Central memory CD8-positive, alpha-beta T cell (primary cell): ENCODE measurements around the gene TMEM221.
A peak's percentile ranks its signal among the peaks of the same experiment; 100 is the strongest.
"Not testable (repeated sequence)": the region's sequence is repeated elsewhere in the genome, so short reads cannot be mapped to it uniquely, and the experiment has no call there.

ENCODE experiments used
- ATAC-seq: fragments of 150-1000 bp; cut with Tn5 transposase; replicated peaks from 2 replicates; pipeline ENCODE4 v1.10.0; 2022; ENCODE audit warnings: mild to moderate bottlenecking, moderate FRiP score, moderate number of reproducible peaks; ENCODE audit not compliant: poor library complexity, severe bottlenecking; ENCODE audit errors: extremely low read depth
- DNase-seq, 2 donors: peaks; one replicate each; pipeline ENCODE4 v3.0.0; 2021; ENCODE audit warnings: low spot score in 2 of 2
- H3K27ac Mint-ChIP-seq: one replicate; pipeline ENCODE4 v1.8.0; 2022; ENCODE audit warnings: low read depth, mild to moderate bottlenecking, moderate library complexity, mixed read lengths
- H3K27me3 Mint-ChIP-seq: one replicate; pipeline ENCODE4 v1.8.0; 2022; ENCODE audit warnings: mixed read lengths
- H3K36me3 Mint-ChIP-seq: one replicate; pipeline ENCODE4 v1.8.0; 2022; ENCODE audit warnings: mild to moderate bottlenecking, moderate library complexity, mixed read lengths; ENCODE audit not compliant: insufficient read depth
- H3K4me1 Mint-ChIP-seq: one replicate; pipeline ENCODE4 v1.8.0; 2022; ENCODE audit warnings: mixed read lengths
- H3K4me3 Mint-ChIP-seq: one replicate; pipeline ENCODE4 v1.8.0; 2022; ENCODE audit warnings: mild to moderate bottlenecking, moderate library complexity, mixed read lengths
- H3K9me3 Mint-ChIP-seq: one replicate; pipeline ENCODE4 v1.8.0; 2022; ENCODE audit warnings: mixed read lengths

TMEM221 gene

GRCh38 chr19:17484520-17485185, 36.2 kb upstream of the TMEM221 start:
- DNase-seq = no peak

DNA sequence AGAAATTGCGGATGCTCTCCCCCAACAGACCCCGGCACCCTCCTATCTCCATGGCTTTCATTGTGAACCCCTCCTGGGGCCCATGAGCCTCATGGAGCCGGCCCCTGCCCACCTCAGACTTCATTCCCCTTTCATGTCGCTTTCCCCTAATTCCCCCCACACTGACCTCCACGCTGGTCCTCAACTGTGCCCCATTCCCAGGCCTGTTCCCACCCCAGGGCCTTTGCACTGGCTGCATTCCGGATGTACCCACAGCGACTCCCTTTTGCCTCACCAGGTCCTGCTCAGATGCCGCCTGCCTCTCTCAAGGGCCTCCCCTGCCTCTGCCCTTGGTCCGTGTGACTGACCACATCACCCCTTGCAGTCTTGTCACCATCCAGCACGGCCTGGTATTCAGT, 35.1 kb upstream of the TMEM221 start:
- ATAC-seq (no peak), DNase-seq (no peak)
- Mint-ChIP-seq H3K27me3 (no peaks in the 10 kb centered on the region), H3K27ac (no peak overlapping the region), H3K4me3 (no peak overlapping the region), H3K4me1 (peaks cover 9% of the 10 kb centered on the region), H3K36me3 (peaks cover 3% of the 10 kb centered on the region), H3K9me3 (no peaks in the 10 kb centered on the region)

More at GRCh38 chr19:17484520-17485185, 36.2 kb upstream of the TMEM221 start:
- no peak overlapping the region for H3K4me3 Mint-ChIP-seq
- H3K27ac Mint-ChIP-seq = peak overlapping the region; percentile 23
- peaks cover 3% of the 10 kb centered on the region for H3K36me3 Mint-ChIP-seq
- ATAC-seq = no peak
- no peaks in the 10 kb centered on the region for H3K27me3 Mint-ChIP-seq
- no peaks in the 10 kb centered on the region for H3K9me3 Mint-ChIP-seq
- peaks cover 16% of the 10 kb centered on the region for H3K4me1 Mint-ChIP-seq

- Mint-ChIP-seq H3K27ac (no peak overlapping the region), H3K9me3 (no peaks in the 10 kb centered on the region), H3K36me3 (peaks cover 3% of the 10 kb centered on the region), H3K4me1 (peaks cover 3% of the 10 kb centered on the region), H3K4me3 (no peak overlapping the region), H3K27me3 (no peaks in the 10 kb centered on the region)
- no peak for DNase-seq
- ATAC-seq = no peak
Observed at GRCh38 chr19:17482877-17483604, 34.6 kb upstream of the TMEM221 start.

- ATAC-seq = no peak
Observed at GRCh38 chr19:17481986-17482385, 33.5 kb upstream of the TMEM221 start.

DNA sequence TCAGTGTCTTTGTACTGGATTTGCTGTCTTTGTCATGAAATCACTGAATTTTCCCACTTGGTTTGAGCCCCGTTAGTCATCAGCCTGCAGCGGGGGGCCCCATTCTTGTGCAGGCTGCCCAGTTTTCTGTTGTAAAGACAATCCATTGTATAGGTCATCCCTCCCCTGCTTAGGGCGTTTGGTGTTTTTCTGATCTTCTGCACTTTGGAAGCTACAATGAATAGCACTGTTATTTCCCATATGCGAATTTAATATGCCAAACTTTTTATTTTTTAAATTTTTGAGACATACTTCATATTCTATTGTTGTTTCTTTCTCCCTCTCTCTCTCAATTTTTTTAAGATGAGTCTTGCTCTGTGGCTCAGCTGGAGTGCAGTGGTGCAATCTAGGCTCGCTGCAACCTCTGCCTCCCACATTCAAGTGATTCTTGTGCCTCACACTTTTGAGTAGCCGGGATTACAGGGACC, 30.9 kb upstream of the TMEM221 start:
- DNase-seq (no peak), ATAC-seq (no peak)
- Mint-ChIP-seq H3K27me3 (no peaks in the 10 kb centered on the region), H3K4me1 (no peaks in the 10 kb centered on the region), H3K9me3 (no peaks in the 10 kb centered on the region), H3K27ac (no peak overlapping the region), H3K4me3 (no peak overlapping the region), H3K36me3 (peaks cover 2% of the 10 kb centered on the region)

More at GRCh38 chr19:17481986-17482385, 33.5 kb upstream of the TMEM221 start:
- no peak overlapping the region for H3K27ac Mint-ChIP-seq
- H3K36me3 Mint-ChIP-seq = peaks cover 3% of the 10 kb centered on the region
- no peak for DNase-seq
- H3K4me1 Mint-ChIP-seq = no peaks in the 10 kb centered on the region
- no peak overlapping the region for H3K4me3 Mint-ChIP-seq
- H3K27me3 Mint-ChIP-seq = no peaks in the 10 kb centered on the region
- H3K9me3 Mint-ChIP-seq = no peaks in the 10 kb centered on the region

DNA sequence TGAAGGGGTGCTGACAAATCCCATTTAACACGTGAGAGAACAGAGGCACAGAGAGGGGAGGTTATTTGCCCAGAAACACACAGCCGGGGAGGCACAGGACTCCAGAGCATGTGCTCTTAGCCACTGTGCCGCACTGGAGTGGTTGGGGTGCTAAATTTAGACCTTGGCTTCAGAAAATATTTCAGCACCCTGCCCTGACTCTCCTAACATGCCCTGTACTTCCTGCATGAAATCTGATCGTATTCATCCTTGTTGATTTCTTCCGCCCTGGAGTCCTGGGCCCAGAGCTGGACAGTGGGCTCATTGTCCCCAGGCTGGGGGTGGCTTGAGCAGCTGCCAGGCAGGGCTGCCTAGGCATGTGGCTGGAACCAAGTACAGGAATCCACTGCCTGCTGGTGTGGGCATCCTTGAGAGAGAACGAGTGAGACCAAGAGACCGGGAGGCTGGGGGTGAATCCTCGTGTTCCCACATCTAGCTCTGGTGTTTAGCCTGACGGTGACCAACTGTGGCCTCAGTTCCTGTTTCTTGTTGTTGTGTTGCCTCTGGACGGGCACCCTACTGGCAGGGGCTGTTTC, 27.2 kb upstream of the TMEM221 start:
- H3K9me3 Mint-ChIP-seq = no peaks in the 10 kb centered on the region
- DNase-seq (no peak), ATAC-seq (no peak)
- peaks cover 14% of the 10 kb centered on the region for H3K4me1 Mint-ChIP-seq
- H3K27me3 Mint-ChIP-seq = no peaks in the 10 kb centered on the region
- H3K36me3 Mint-ChIP-seq = peaks cover 4% of the 10 kb centered on the region
- H3K27ac Mint-ChIP-seq = no peak overlapping the region
- H3K4me3 Mint-ChIP-seq = no peak overlapping the region

- ATAC-seq = not testable (repeated sequence)
Observed at GRCh38 chr19:17475011-17475540, 26.6 kb upstream of the TMEM221 start.

DNA sequence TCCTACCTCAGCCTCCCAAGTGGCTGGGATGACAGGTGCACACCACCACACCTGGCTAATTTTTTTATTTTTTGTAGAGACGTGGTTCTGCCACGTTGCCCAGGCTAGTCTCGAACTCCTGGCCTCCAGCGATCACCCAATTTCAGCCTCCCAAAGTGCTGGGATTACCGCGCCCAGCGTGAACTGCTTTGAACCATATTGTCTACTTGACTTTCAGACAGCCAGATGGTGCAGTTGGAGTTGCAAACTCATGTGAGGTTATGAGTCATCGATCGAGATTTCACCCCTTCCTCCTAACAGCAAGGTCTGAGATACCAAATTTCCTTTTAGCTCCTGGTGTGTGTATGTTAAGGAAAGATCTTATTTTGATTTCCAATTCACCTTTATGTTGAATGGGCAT, 24.6 kb upstream of the TMEM221 start:
- H3K27ac Mint-ChIP-seq = no peak overlapping the region

More at GRCh38 chr19:17475011-17475540, 26.6 kb upstream of the TMEM221 start:
- DNase-seq, H3K36me3 Mint-ChIP-seq, H3K4me3 Mint-ChIP-seq, H3K27me3 Mint-ChIP-seq, H3K27ac Mint-ChIP-seq, H3K9me3 Mint-ChIP-seq: not testable (repeated sequence)
- H3K4me1 Mint-ChIP-seq = peaks cover 15% of the 10 kb centered on the region

DNA sequence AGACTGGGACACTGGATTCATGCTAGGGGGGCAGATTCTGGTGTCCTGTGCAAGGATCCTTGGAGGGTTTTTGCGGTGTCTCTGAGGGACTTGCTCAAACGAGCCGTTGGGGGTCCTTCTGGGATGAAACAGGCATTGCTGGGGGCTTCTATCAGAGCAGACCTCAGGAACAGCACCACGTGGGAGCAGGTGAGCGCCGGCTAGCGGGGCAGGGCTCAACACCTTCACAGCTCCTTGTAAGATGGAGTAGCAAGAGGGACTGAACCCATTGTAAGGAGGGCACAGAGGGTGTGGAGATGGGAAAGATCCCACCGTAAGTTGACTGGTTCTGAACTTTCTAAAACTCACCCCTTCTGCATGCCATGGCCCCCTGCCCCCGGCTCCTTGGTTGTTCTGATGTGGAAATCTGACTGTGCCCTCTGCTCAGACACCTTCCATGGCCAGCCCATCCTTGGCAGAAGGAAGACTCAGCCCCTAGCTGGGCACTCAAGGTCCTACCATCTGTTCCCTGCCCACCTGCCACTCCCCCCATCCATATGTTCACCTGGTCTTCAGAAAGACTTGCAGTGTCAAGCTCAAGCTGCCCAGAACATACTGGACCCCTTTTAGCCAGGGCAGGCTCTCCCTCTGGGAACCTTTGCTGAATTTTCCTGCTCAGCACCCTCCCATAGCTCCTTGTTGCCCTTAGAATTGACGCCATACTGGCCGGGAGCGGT, 23.1 kb upstream of the TMEM221 start:
- peaks cover 31% of the 10 kb centered on the region for H3K4me1 Mint-ChIP-seq
- no peak overlapping the region for H3K27ac Mint-ChIP-seq
- peak overlapping the region; percentile 91 for H3K4me3 Mint-ChIP-seq
- no peaks in the 10 kb centered on the region for H3K9me3 Mint-ChIP-seq
- DNase-seq (no peak), ATAC-seq (no peak)
- H3K36me3 Mint-ChIP-seq = peaks cover 11% of the 10 kb centered on the region
- no peaks in the 10 kb centered on the region for H3K27me3 Mint-ChIP-seq

More for the DNA sequence above, 24.6 kb upstream of the TMEM221 start:
- ATAC-seq (no peak), DNase-seq (no peak)
- Mint-ChIP-seq H3K4me1 (peaks cover 31% of the 10 kb centered on the region), H3K36me3 (peaks cover 11% of the 10 kb centered on the region), H3K9me3 (no peaks in the 10 kb centered on the region), H3K4me3 (no peak overlapping the region), H3K27me3 (no peaks in the 10 kb centered on the region)

DNA sequence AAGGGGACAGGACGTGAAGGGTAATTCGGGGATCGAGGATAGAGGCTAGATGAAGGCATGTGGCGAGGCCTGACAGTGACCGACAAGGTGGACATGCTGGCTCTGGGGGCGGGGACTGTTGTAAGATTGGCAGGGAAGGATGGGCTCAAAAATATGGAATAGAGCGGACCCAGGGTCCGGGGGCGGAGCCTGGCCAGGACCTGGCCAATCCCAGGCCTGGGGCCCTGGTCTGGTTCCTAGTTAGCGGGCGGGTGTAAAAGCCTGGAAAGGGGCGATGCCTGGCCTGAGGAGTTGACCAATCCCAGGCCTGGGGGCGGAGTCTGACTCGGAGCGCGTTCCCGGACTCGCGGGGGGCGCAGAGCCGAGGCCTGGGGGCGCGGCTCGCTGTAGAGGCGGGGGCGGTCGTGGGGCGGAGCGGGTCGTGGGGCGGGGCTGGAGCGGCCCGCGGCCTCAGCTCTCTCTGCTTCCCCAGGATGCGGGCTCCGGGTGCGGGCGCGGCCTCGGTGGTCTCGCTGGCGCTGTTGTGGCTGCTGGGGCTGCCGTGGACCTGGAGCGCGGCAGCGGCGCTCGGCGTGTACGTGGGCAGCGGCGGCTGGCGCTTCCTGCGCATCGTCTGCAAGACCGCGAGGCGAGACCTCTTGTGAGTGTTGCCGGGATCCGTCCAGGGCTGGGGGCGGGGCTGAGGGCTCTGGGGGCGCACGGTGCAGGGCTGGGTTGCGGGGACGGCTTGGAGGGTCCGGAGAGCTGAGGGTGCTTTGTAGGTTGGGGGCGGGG, 21.8 kb upstream of the TMEM221 start, which contains the start of gene SLC27A1:
TSS of gene SLC27A1 (plus strand) at position 457 of the 774 bp plus-strand sequence. CDS start at position 474, 17 bp downstream.
- Mint-ChIP-seq H3K36me3 (peaks cover 11% of the 10 kb centered on the region), H3K4me3 (peak within 1 kb of the TSS; percentile 91), H3K27ac (peak within 1 kb of the TSS; percentile 86), H3K27me3 (no peaks in the 10 kb centered on the region), H3K4me1 (peaks cover 39% of the 10 kb centered on the region), H3K9me3 (no peaks in the 10 kb centered on the region)
- peak; percentile 81 to 82 for DNase-seq
- ATAC-seq = peak; percentile 65

DNA sequence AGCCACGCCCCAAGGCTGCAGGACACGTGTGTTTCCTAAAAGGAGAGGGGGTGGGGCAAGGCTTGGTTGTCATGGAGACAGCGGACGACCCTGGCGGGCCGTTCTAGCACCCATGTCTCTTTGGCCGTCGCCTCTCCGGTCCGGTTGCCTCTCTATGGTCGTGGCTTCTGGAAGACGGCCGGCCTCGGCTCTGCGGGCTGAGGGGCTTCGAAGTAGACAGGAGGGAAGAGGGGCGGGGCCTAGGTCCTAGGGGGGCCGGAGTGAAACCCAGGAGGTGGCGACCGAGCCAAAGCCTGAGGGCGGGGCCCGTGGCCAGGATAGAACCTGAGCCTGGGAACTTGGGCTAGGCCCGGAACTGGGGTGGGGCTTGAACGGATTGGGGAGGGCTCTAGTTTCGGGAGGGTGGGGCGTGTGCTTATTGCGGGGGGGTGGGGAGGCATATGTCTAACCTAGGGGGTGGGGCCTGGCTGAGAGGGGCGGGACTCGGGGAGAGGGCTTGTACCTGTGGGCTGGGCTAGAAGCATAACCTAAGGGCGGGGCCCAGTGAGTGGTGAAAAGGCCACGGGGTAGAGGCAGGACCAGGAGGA, 21.1 kb upstream of the TMEM221 start:
- Mint-ChIP-seq H3K9me3 (no peaks in the 10 kb centered on the region), H3K27me3 (no peaks in the 10 kb centered on the region), H3K27ac (peak overlapping the region; percentile 86), H3K4me3 (peak overlapping the region; percentile 91), H3K4me1 (peaks cover 39% of the 10 kb centered on the region), H3K36me3 (peaks cover 11% of the 10 kb centered on the region)
- ATAC-seq (peak; percentile 87), DNase-seq (peak; percentile 72 to 79)
